ENCODE measurements around the gene CHMP1B. TPM values are rescaled to one million over a fixed set of nuclear protein-coding genes. Genes with fewer than 3 reads are reported as not detected.
"Not testable (repeated sequence)": the region's sequence is repeated elsewhere in the genome, so short reads cannot be mapped to it uniquely, and the experiment has no call there.

CHMP1B gene
- total RNA-seq, 1 donor: 63.7 TPM

GRCh38 chr18:11887328-11888128 is 36.3 kb downstream of the CHMP1B start:
- H3K4me3 ChIP-seq (ENCODE audit: insufficient read depth, low read length): no peak overlapping the region
- H4K20me1 ChIP-seq (ENCODE audit: insufficient read depth, low read length): no peaks in the 10 kb centered on the region
- H3K9me3 ChIP-seq (ENCODE audit: low read depth, low read length): no peaks in the 10 kb centered on the region
- no peak for TF ChIP-seq CTCF (IDR thresholded peaks at IDR 0.05; ENCODE audit: extremely low read depth, low read depth, low read length)
- H3K79me2 ChIP-seq (ENCODE audit: insufficient read depth, low read length): no peaks in the 10 kb centered on the region
- H3K27me3 ChIP-seq (ENCODE audit: insufficient read depth, low read length): no peaks in the 10 kb centered on the region
- H3K27ac ChIP-seq (ENCODE audit: low read depth, low read length): no peak overlapping the region
- no peak for DNase-seq (ENCODE audit: insufficient read length, low spot score, missing footprints)
- no peak overlapping the region for H2AFZ ChIP-seq (ENCODE audit: low read length)
- H3K4me1 ChIP-seq (ENCODE audit: insufficient read depth, low read length): no peaks in the 10 kb centered on the region
- H3K4me2 ChIP-seq (ENCODE audit: insufficient read depth, low read length): no peak overlapping the region
- peaks cover 38% of the 10 kb centered on the region for H3K36me3 ChIP-seq (ENCODE audit: insufficient read depth, low read length)

- peaks cover 50% of the 10 kb centered on the region for H3K36me3 ChIP-seq (ENCODE audit: insufficient read depth, low read length)
- no peaks in the 10 kb centered on the region for H3K9me3 ChIP-seq (ENCODE audit: low read depth, low read length)
- no peak overlapping the region for H3K4me3 ChIP-seq (ENCODE audit: insufficient read depth, low read length)
- no peak overlapping the region for H3K27ac ChIP-seq (ENCODE audit: low read depth, low read length)
- no peak for DNase-seq (ENCODE audit: insufficient read length, low spot score, missing footprints)
- TF ChIP-seq CTCF (IDR thresholded peaks at IDR 0.05; ENCODE audit: extremely low read depth, low read depth, low read length): no peak
- H4K20me1 ChIP-seq (ENCODE audit: insufficient read depth, low read length): no peaks in the 10 kb centered on the region
- H2AFZ ChIP-seq (ENCODE audit: low read length): no peak overlapping the region
- H3K27me3 ChIP-seq (ENCODE audit: insufficient read depth, low read length): no peaks in the 10 kb centered on the region
- H3K79me2 ChIP-seq (ENCODE audit: insufficient read depth, low read length): no peaks in the 10 kb centered on the region
- H3K4me2 ChIP-seq (ENCODE audit: insufficient read depth, low read length): no peak overlapping the region
- H3K4me1 ChIP-seq (ENCODE audit: insufficient read depth, low read length): no peaks in the 10 kb centered on the region
Measured at GRCh38 chr18:11888726-11889125, 37.5 kb downstream of the CHMP1B start.

- Histone ChIP-seq H3K36me3 (ENCODE audit: insufficient read depth, low read length) (peaks cover 45% of the 10 kb centered on the region), H3K79me2 (ENCODE audit: insufficient read depth, low read length) (no peaks in the 10 kb centered on the region), H3K4me2 (ENCODE audit: insufficient read depth, low read length) (no peak overlapping the region), H3K27me3 (ENCODE audit: insufficient read depth, low read length) (no peaks in the 10 kb centered on the region), H2AFZ (ENCODE audit: low read length) (no peak overlapping the region), H3K27ac (ENCODE audit: low read depth, low read length) (no peak overlapping the region), H3K9me3 (ENCODE audit: low read depth, low read length) (no peaks in the 10 kb centered on the region), H3K4me1 (ENCODE audit: insufficient read depth, low read length) (no peaks in the 10 kb centered on the region), H3K4me3 (ENCODE audit: insufficient read depth, low read length) (no peak overlapping the region), H4K20me1 (ENCODE audit: insufficient read depth, low read length) (no peaks in the 10 kb centered on the region)
- DNase-seq (ENCODE audit: insufficient read length, low spot score, missing footprints): no peak
- no peak for TF ChIP-seq CTCF (IDR thresholded peaks at IDR 0.05; ENCODE audit: extremely low read depth, low read depth, low read length)
Measured at GRCh38 chr18:11889284-11889683, 38.1 kb downstream of the CHMP1B start.

- no peak for DNase-seq (ENCODE audit: insufficient read length, low spot score, missing footprints)
- Histone ChIP-seq H4K20me1 (ENCODE audit: insufficient read depth, low read length) (no peaks in the 10 kb centered on the region), H3K9me3 (ENCODE audit: low read depth, low read length) (no peaks in the 10 kb centered on the region), H3K36me3 (ENCODE audit: insufficient read depth, low read length) (peaks cover 37% of the 10 kb centered on the region), H3K27me3 (ENCODE audit: insufficient read depth, low read length) (no peaks in the 10 kb centered on the region), H3K4me3 (ENCODE audit: insufficient read depth, low read length) (no peak overlapping the region), H3K4me1 (ENCODE audit: insufficient read depth, low read length) (no peaks in the 10 kb centered on the region), H3K27ac (ENCODE audit: low read depth, low read length) (no peak overlapping the region), H3K4me2 (ENCODE audit: insufficient read depth, low read length) (no peak overlapping the region), H2AFZ (ENCODE audit: low read length) (no peak overlapping the region), H3K79me2 (ENCODE audit: insufficient read depth, low read length) (no peaks in the 10 kb centered on the region)
- TF ChIP-seq CTCF (IDR thresholded peaks at IDR 0.05; ENCODE audit: extremely low read depth, low read depth, low read length): no peak
Measured at GRCh38 chr18:11891737-11892136, 40.5 kb downstream of the CHMP1B start.

DNA sequence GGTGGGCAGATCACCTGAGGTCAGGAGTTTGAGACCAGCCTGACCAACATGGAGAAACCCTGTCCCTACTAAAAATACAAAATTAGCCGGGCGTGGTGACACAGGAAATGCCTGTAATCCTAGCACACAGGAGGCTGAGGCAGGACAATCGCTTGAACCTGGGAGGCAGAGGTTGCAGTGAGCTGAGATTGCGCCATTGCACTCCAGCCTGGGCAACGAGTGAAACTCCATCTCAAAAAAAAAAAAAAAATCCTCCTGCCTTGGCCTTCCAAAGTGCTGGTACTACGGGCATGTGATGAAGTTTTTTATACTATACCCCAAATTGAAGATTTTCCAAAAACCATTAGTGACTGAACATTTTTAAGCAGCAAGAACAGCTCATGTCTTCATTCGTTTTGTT is 41.2 kb downstream of the CHMP1B start:
- H2AFZ ChIP-seq (ENCODE audit: low read length); H3K4me2 ChIP-seq (ENCODE audit: insufficient read depth, low read length); H3K79me2 ChIP-seq (ENCODE audit: insufficient read depth, low read length); H3K27me3 ChIP-seq (ENCODE audit: insufficient read depth, low read length); H3K4me1 ChIP-seq (ENCODE audit: insufficient read depth, low read length); H4K20me1 ChIP-seq (ENCODE audit: insufficient read depth, low read length); DNase-seq (ENCODE audit: insufficient read length, low spot score, missing footprints); H3K9me3 ChIP-seq (ENCODE audit: low read depth, low read length); H3K4me3 ChIP-seq (ENCODE audit: insufficient read depth, low read length); H3K27ac ChIP-seq (ENCODE audit: low read depth, low read length): not testable (repeated sequence)
- H3K36me3 ChIP-seq (ENCODE audit: insufficient read depth, low read length): peaks cover 37% of the 10 kb centered on the region
